GM21447 (cell line): ENCODE results near the gene MAP4K4.

Experiments used
- ATAC-seq: cut with Tn5 transposase; IDR thresholded peaks from one replicate; pipeline ENCODE4 v1.9.1; 2021; ENCODE audit not compliant: unreplicated experiment

Gene MAP4K4

DNA sequence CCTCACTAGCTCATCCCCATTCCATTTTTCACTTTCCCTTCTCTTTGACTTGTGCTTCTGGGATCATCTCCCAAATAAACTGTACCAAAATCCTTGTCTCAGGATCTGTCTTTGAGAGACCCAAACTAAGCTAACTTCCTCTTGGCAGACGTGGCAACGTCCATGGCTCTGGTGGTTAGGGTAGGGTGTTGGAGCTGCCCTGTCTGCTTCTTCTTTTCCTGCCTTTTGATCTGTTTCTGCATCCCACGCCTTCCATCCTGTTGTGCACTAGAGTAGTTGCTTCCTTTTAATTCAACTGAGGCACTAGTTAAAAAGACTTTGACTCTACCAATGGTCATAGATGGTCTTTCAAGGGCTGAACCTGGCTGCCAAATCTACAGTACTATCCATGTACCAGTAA lies 5.5 kb upstream of the MAP4K4 start:
- no peak for ATAC-seq

GRCh38 chr2:101692766-101693165 lies 4.7 kb upstream of the MAP4K4 start:
- no peak for ATAC-seq

- ATAC-seq = no peak
Observed at GRCh38 chr2:101693991-101694588, 3.4 kb upstream of the MAP4K4 start.

DNA sequence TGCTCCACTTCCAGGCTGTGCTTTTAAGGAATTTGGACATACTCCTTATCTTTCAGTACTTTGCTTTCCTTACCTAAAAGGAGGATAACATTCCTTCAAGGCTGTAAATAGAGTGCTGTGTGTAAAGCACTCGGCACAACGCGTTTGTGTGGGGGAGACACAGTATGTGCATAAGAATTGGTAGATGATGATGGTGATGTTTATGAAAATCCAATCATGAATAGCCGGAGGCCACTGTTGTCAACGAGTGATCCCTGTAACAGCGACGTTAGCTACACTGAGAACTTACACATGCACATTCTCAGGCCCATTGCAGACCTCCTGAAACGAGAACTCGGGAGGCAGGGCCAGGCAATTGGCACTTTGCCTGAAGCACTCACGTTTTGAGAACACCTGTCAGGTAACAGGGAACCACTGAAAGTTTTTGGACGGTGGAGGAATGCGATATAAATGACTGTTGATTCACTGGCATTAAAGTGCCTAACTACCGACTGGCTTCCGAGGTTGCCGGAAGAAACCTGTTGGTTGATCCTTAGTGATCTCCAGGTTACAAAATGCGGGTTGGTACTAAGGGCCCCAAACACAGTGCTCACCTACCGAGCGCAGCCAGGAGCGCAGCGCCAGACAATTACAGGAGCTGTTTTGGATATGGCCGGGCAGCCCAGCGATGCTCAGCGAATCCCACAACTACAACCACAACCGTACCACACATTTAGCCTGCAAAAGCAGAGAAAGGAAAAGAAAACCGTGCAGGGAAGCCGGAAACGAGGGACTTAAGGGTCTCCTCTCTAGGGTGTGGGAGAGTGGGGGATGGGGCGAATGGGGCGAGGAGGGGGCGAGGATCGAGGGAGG lies 1.0 kb upstream of the MAP4K4 start:
- no peak for ATAC-seq

DNA sequence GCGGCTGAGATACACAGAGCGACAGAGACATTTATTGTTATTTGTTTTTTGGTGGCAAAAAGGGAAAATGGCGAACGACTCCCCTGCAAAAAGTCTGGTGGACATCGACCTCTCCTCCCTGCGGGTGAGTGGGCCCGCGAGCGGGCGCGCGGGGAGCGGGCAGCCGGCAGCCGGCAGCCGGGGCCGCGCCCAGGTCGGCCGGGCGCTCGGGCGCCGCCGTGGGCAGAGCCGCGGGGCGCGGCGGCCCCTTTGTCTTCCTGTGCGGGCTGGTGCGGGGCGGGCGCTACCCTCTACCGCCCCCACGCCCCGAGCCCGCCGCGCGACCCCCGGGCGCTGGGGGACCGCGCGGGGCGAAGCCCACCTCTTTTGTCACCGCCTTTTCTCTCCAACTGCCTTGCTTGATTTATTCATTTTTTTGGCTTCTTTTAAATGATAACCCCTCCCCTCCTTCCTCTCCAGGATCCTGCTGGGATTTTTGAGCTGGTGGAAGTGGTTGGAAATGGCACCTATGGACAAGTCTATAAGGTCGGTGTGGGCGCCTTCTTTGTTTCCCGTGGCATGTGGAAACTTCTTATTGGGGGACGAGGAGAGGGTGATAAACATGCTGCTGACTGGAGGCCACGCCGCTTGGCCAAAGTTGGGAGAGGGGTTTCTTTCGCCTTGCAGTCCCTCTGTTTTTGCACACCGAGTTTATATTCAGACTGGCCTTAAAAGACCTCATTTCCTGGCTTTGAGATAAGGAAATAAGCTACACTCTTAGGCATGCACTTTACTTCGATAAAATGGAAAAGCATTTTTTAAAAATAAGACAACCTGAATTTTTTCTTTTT lies 722 bp downstream of the MAP4K4 start:
- ATAC-seq = no peak

- no peak for ATAC-seq
Observed at GRCh38 chr2:101698844-101699754, 1.6 kb downstream of the MAP4K4 start.

DNA sequence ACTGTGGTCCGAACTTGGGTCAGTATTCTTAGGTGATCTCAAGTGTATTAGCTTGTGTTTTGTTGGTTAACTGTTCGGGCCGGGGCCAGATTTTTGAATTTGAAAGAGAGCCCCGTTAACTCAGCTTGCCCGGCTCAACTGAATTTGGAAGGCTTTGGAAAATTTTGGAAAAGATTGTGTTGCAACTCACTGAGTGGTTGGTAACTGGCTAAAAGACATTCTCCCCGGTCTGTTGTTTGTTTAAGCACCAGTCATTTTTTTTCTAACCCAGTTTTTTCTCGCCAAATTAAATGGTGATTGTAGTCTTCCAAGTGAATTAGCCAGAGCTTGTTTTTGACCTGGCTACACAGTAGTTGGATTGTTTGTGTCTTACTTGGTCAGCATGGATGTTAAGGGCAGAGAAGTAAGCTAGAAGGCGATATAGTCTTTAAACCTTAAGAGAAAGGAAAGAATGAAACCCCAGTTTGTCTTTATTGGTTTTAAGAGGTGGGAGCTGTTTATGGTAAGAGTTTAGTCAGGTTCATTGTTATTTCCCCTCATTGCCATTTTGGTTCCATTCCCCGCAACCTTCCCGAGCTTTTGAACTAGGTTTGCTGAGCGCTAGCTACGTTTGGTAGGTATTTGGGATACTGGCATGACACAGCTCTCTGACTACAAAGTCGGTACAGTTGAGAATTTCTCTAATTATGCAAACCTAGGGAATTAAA lies 2.4 kb downstream of the MAP4K4 start:
- ATAC-seq = no peak

- no peak for ATAC-seq
Observed at GRCh38 chr2:101704046-101704466, 6.5 kb downstream of the MAP4K4 start.

GRCh38 chr2:101704816-101705578 lies 7.5 kb downstream of the MAP4K4 start:
- no peak for ATAC-seq

GRCh38 chr2:101706121-101706818 lies 8.8 kb downstream of the MAP4K4 start:
- no peak for ATAC-seq

DNA sequence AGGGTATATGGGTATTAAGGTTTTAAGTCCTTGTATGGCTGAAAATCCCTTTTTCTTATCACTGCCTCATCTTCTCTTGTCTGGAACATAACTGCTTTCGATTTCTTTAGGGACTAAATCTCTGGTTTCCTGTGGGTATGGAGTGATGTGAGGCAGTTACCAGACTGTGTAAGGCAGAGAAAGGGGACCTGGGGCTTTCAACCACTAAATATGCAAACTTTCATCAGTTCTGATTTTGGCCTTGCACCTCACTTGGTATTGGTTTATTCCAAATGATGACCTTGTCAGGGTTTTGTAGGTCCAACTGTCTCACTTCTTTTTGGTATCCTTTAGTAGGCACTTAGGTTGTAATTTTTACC lies 9.3 kb downstream of the MAP4K4 start:
- peak; percentile 60 for ATAC-seq

- no peak for ATAC-seq
Observed at GRCh38 chr2:101710036-101710435, 12.5 kb downstream of the MAP4K4 start.

DNA sequence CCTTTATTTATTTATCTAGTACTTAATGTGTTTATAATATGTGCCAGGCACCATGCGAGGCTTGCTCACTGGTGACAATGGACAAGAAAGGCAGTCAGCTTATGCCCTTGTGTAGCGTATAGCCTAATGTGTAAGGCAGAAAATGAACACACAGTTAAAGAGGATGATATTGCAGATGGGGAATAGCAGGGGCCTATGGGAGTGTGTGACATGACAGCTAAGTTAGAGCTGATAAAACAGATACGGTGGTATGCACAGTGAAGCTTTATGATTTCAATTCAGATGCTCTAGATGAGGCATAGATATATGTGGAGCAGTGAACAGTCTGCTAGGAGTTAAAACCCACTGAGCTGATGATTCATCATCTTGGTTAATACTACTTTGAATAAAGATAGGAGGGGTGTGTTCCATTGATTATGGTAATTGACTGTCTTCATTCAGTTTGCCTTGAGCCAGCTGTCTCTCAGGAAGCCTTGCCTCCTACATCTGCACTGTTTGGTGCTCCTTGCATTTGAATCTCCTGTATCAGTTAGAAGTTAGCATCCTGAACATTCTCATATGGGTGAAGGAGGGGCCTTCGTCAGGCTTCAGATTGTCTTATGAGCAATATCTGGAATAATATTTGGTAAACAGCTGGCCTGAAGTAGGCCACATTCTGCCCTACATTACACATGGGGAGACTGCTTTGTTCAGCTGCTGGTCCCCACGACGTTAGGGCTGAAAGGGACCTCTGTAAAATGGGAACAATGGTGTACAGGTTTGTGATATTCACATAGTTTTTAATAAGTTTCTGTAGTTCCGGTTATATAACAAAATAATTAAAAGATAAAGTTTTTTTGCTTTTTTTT lies 13.2 kb downstream of the MAP4K4 start:
- no peak for ATAC-seq

- no peak for ATAC-seq
Observed at GRCh38 chr2:101714118-101714517, 16.6 kb downstream of the MAP4K4 start.

DNA sequence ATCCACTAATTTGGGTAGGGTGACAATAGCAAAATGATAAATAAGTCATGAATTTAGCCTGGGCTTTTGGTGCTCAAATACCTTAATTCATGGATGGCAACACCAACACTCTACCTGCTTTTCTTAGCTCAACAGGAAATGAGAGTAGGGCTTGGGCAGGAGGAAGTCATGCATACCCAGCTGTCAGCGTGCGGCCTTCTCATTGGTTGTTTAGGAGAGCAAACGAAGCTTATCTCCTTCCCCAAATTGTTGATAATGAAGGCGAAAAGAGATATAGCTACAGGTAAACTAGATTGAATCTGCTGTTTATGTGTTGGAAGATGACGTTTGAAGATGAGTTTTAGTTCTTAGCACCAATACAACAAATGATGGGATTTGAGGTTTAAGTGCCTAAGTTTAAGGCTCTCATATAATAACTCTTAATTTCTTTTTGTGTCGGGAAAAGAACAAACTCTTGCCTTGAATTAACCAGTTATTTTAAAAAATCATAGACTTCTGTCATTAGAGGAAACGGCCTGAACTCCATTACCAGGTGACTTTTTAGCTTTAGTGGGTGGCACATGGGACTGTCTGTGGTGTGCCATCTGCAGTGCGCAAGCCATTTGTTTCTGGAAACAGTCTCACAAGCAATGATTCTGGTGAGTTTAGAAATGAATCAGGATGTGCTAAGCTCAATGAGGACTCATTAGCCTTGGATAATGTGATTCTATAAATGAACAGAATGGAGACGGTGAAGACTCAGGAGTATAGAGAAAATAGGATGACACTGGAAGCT lies 19.8 kb downstream of the MAP4K4 start:
- ATAC-seq = peak; percentile 90

GRCh38 chr2:101718479-101718878 lies 21.0 kb downstream of the MAP4K4 start:
- no peak for ATAC-seq

GRCh38 chr2:101718993-101719571 lies 21.6 kb downstream of the MAP4K4 start:
- no peak for ATAC-seq
